CD4-positive, alpha-beta T cell treated with Interleukin-1 beta for 1 hour (primary cell): Measurements from ENCODE around the gene SLC4A1AP.

Experiments used
- DNase-seq, 2 donors: peaks; one replicate each; pipeline ENCODE4 v3.0.0-alpha.2; 2020 to 2022

Gene SLC4A1AP

GRCh38 chr2:27723372-27724144, 59.9 kb downstream of the SLC4A1AP start:
- DNase-seq = peak; percentile 26 to 28

- no peak for DNase-seq
Measured at GRCh38 chr2:27724191-27724590, 60.5 kb downstream of the SLC4A1AP start.

- DNase-seq = no peak
Measured at GRCh38 chr2:27724905-27725701, 61.4 kb downstream of the SLC4A1AP start.

GRCh38 chr2:27727257-27727656, 63.6 kb downstream of the SLC4A1AP start:
- DNase-seq = peak in 1 of 2 donors; percentile 43

GRCh38 chr2:27728081-27728858, 64.6 kb downstream of the SLC4A1AP start:
- no peak for DNase-seq

GRCh38 chr2:27729198-27729597, 65.5 kb downstream of the SLC4A1AP start:
- no peak for DNase-seq

- no peak for DNase-seq
Measured at GRCh38 chr2:27729614-27730013, 65.9 kb downstream of the SLC4A1AP start.

GRCh38 chr2:27730261-27730662, 66.6 kb downstream of the SLC4A1AP start:
- DNase-seq = no peak

GRCh38 chr2:27730980-27731691, 67.4 kb downstream of the SLC4A1AP start:
- no peak for DNase-seq

GRCh38 chr2:27734305-27734704, 70.6 kb downstream of the SLC4A1AP start:
- no peak for DNase-seq

GRCh38 chr2:27735263-27735904, 71.7 kb downstream of the SLC4A1AP start:
- peak; percentile 20 to 27 for DNase-seq

GRCh38 chr2:27736031-27736889, 72.6 kb downstream of the SLC4A1AP start:
- no peak for DNase-seq

- DNase-seq = no peak
Measured at GRCh38 chr2:27736890-27737204, 73.2 kb downstream of the SLC4A1AP start.

GRCh38 chr2:27737676-27738348, 74.1 kb downstream of the SLC4A1AP start:
- DNase-seq = no peak

GRCh38 chr2:27738349-27739057, 74.8 kb downstream of the SLC4A1AP start:
- no peak for DNase-seq

- DNase-seq = no peak
Measured at GRCh38 chr2:27739058-27739373, 75.3 kb downstream of the SLC4A1AP start.

- no peak for DNase-seq
Measured at GRCh38 chr2:27741673-27742072, 78.0 kb downstream of the SLC4A1AP start.

GRCh38 chr2:27742571-27742970, 78.9 kb downstream of the SLC4A1AP start:
- no peak for DNase-seq
